GM23338 (cell line): ENCODE results near the gene ATF7IP2.

Experiments used
- CREB1 ChIP-seq: fragments of 250-450 bp; sonication (Bioruptor Pico); IDR thresholded peaks from 2 replicates; pipeline ENCODE4 v1.5.0; 2020; ENCODE audit warnings: low read depth, mild to moderate bottlenecking, moderate library complexity
- CTCF ChIP-seq, 2 experiments: fragments of 200-600 bp in 1 of 2; sonication (generic) in 1 of 2; conservative IDR thresholded peaks; 2 replicates each; pipeline versions ENCODE4 v1.5.1 to v1.6.1; 2016 to 2017; ENCODE audit warnings: antibody characterized with exemption in 2 of 2, low read depth in 2 of 2, mild to moderate bottlenecking in 2 of 2, moderate library complexity in 1 of 2
- ETS1 ChIP-seq: IDR thresholded peaks from 2 replicates; pipeline ENCODE4 v1.6.1; 2016; ENCODE audit warnings: antibody characterized with exemption
- EZH2 ChIP-seq: fragments of 200-600 bp; sonication (generic); IDR thresholded peaks from one replicate; pipeline ENCODE4 v1.8.0; 2017; ENCODE audit warnings: antibody characterized with exemption, mild to moderate bottlenecking, low read depth; ENCODE audit not compliant: unreplicated experiment
- EZH2phosphoT487 ChIP-seq: fragments of 200-600 bp; sonication (generic); IDR thresholded peaks from one replicate; pipeline ENCODE4 v1.8.1; 2018; ENCODE audit warnings: antibody characterized with exemption; ENCODE audit not compliant: unreplicated experiment
- JUNB ChIP-seq: IDR thresholded peaks from one replicate; pipeline ENCODE4 v1.6.1; 2016; ENCODE audit warnings: antibody characterized with exemption; ENCODE audit not compliant: unreplicated experiment
- NANOG ChIP-seq: IDR thresholded peaks from 2 replicates; pipeline ENCODE4 v1.6.1; 2016; ENCODE audit warnings: antibody characterized with exemption, borderline replicate concordance
- POLR2AphosphoS5 ChIP-seq: IDR thresholded peaks from 2 replicates; pipeline ENCODE4 v1.6.1; 2016; ENCODE audit warnings: antibody characterized with exemption, low read depth
- STAT1 ChIP-seq: IDR thresholded peaks from one replicate; pipeline ENCODE4 v1.6.1; 2016; ENCODE audit warnings: antibody characterized with exemption; ENCODE audit not compliant: unreplicated experiment
- ZNF114 ChIP-seq: fragments of 250-450 bp; sonication (Bioruptor Pico); IDR thresholded peaks from 2 replicates; pipeline ENCODE4 v1.5.0; 2020; ENCODE audit warnings: mild to moderate bottlenecking, moderate library complexity
- ZNF331 ChIP-seq: fragments of 250-450 bp; sonication (Bioruptor Pico); IDR thresholded peaks from 2 replicates; pipeline ENCODE4 v1.5.0; 2020; ENCODE audit warnings: low read depth, mild to moderate bottlenecking, moderate library complexity
- TF ChIP-seq, protein P1 (sequence below): IDR thresholded peaks from one replicate; pipeline ENCODE4 v1.6.1; 2018; ENCODE audit warnings: antibody characterized with exemption; ENCODE audit not compliant: unreplicated experiment

DNA sequence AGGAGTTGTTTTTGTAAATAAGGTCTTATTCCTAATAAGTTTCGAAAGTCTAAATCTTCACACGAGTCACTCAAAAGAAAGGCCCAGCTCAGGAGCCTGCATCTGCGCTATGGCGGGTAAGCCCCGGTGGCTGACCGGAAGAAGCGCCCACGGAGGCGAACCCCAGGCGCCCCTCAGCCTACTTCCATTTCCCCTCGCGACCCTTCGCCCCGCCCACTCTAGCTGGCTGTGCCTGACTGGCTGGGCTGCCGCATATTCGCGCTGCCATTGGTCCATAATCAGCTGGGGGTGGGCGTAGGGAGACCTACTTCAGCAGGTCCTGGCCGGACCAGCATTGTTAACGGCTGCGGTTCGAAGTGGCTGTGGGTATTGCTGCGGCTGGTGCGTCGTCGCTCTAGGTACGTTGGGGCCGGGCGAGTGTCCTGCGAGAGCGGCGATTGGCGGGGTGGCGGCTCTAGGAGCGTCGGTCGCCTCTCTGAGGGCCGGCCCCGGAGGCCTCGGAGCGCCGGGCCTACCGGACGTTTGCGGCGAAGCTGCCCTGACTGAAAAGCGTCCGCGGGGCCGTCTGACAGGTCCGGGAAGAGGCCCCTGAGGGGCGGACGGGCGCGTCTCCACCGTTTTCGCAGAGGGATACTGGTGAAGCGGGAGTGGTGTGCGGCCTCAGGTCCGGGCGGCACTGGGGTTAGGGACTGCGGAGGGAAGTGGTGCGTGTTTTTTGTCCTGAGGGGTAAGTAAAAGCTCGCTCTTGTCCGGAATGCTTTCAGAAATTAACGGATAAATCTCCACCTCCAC is at the start of gene ATF7IP2:
- TF ChIP-seq CTCF (conservative IDR thresholded peaks at IDR 0.05; ENCODE audit: low read depth in 2 of 2) (no peak), ETS1 (no peak), POLR2AphosphoS5 (peak; percentile 99), EZH2 (no peak), NANOG (no peak), STAT1 (no peak), EZH2phosphoT487 (no peak), CREB1 (peak; percentile 58; the same call in 1 of the 2 replicates), ZNF331 (CRISPR knock-in tag) (no peak), JUNB (no peak), ZNF114 (no peak)
- TF ChIP-seq, protein P1, sequence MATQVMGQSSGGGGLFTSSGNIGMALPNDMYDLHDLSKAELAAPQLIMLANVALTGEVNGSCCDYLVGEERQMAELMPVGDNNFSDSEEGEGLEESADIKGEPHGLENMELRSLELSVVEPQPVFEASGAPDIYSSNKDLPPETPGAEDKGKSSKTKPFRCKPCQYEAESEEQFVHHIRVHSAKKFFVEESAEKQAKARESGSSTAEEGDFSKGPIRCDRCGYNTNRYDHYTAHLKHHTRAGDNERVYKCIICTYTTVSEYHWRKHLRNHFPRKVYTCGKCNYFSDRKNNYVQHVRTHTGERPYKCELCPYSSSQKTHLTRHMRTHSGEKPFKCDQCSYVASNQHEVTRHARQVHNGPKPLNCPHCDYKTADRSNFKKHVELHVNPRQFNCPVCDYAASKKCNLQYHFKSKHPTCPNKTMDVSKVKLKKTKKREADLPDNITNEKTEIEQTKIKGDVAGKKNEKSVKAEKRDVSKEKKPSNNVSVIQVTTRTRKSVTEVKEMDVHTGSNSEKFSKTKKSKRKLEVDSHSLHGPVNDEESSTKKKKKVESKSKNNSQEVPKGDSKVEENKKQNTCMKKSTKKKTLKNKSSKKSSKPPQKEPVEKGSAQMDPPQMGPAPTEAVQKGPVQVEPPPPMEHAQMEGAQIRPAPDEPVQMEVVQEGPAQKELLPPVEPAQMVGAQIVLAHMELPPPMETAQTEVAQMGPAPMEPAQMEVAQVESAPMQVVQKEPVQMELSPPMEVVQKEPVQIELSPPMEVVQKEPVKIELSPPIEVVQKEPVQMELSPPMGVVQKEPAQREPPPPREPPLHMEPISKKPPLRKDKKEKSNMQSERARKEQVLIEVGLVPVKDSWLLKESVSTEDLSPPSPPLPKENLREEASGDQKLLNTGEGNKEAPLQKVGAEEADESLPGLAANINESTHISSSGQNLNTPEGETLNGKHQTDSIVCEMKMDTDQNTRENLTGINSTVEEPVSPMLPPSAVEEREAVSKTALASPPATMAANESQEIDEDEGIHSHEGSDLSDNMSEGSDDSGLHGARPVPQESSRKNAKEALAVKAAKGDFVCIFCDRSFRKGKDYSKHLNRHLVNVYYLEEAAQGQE = no peak
